GM12864 (cell line): ENCODE measurements around the gene PLPPR3.

ENCODE experiments used
- DNase-seq: peaks from one replicate; pipeline ENCODE4 v3.0.0-alpha.2; 2011; ENCODE audit warnings: low read depth
- H3K4me3 ChIP-seq: 2 replicates; pipeline ENCODE4 v1.5.1; 2011; ENCODE audit warnings: mild to moderate bottlenecking, low read depth, low read length, control low read depth
- TF ChIP-seq, protein P1 (sequence below): IDR thresholded peaks from 2 replicates; pipeline ENCODE4 v1.5.1; 2011; ENCODE audit warnings: low read depth, mild to moderate bottlenecking, moderate library complexity, low read length, control low read depth, inconsistent platforms; ENCODE audit errors: missing control alignments

PLPPR3 gene

DNA sequence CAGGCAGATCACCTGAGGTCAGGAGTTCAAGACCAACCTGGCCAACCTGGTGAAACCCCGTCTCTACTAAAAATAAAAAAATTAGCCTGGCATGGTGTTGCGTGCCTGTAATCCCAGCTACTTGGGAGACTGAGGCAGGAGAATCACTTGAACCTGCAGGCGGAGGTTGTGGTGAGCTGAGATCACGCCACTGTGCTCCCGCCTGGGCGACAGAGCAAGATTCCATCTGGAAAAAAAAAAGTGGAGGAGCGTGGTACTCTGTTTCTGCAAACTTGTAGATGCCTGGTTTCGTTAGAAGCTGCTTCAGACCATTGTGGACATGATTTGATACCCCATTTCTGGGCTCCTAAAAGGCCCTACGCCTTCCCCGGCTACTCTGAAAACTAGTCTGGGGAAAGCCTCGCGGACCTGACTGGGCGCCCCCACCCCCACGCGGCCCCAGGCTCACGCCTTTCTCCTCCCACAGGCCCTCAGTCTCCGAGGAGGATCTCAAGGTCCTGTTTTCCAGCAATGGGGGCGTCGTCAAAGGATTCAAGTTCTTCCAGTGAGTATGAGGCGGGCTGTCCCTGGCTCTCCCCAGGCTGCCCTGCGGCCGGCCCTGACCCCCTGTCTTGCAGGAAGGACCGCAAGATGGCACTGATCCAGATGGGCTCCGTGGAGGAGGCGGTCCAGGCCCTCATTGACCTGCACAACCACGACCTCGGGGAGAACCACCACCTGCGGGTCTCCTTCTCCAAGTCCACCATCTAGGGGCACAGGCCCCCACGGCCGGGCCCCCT is 11.5 kb downstream of the PLPPR3 start:
- TF ChIP-seq, protein P1, sequence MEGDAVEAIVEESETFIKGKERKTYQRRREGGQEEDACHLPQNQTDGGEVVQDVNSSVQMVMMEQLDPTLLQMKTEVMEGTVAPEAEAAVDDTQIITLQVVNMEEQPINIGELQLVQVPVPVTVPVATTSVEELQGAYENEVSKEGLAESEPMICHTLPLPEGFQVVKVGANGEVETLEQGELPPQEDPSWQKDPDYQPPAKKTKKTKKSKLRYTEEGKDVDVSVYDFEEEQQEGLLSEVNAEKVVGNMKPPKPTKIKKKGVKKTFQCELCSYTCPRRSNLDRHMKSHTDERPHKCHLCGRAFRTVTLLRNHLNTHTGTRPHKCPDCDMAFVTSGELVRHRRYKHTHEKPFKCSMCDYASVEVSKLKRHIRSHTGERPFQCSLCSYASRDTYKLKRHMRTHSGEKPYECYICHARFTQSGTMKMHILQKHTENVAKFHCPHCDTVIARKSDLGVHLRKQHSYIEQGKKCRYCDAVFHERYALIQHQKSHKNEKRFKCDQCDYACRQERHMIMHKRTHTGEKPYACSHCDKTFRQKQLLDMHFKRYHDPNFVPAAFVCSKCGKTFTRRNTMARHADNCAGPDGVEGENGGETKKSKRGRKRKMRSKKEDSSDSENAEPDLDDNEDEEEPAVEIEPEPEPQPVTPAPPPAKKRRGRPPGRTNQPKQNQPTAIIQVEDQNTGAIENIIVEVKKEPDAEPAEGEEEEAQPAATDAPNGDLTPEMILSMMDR = no peak
- no peak overlapping the region for H3K4me3 ChIP-seq
- no peak for DNase-seq

DNA sequence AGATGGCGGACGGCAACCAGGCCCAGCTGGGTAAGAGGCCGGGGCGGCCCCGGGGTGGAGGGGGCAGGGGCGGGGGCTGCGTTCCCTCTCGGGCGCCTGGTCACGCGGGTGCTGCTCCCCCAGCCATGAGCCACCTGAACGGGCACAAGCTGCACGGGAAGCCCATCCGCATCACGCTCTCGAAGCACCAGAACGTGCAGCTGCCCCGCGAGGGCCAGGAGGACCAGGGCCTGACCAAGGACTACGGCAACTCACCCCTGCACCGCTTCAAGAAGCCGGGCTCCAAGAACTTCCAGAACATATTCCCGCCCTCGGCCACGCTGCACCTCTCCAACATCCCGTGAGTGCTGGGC is 13.4 kb downstream of the PLPPR3 start:
- TF ChIP-seq, protein P1 = no peak
- no peak for DNase-seq
- H3K4me3 ChIP-seq = no peak overlapping the region

DNA sequence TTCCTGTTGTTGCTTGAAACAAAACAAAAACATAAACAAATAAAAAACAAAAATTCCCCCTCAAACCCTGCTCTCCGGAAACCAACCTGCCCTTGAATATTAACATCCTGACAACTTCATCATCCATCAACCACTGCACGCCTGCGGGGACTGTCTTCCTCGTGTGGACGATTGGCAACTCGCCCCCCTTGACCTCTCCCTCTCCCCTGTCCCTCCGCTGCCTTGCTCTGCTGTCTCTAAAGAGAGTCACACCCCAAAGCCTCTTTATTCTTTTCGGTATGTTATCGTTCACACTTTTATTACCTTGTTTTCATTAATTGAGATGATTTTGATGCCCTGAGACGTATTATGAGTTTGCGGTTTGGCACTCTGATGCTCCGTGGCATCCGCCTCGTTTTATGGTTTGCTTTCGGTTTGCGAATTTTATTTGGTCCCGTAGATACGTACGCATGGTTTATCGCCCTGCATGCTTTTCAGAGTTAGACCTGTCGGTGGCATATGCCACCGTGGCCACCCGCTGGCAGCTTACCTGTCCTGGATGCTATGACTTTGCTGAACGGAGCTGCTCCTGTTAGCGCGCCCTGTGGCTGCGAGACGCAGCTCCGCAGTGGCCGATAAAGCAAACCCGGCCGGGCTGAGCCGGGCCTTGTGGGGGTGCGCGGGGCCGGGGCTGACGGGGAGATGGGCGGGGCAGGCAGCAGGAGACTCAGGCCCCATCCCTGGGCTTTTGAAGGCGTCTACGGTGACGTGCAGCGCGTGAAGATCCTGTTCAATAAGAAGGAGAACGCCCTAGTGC is 13.9 kb downstream of the PLPPR3 start:
- TF ChIP-seq, protein P1 = no peak
- no peak overlapping the region for H3K4me3 ChIP-seq
- no peak for DNase-seq

DNA sequence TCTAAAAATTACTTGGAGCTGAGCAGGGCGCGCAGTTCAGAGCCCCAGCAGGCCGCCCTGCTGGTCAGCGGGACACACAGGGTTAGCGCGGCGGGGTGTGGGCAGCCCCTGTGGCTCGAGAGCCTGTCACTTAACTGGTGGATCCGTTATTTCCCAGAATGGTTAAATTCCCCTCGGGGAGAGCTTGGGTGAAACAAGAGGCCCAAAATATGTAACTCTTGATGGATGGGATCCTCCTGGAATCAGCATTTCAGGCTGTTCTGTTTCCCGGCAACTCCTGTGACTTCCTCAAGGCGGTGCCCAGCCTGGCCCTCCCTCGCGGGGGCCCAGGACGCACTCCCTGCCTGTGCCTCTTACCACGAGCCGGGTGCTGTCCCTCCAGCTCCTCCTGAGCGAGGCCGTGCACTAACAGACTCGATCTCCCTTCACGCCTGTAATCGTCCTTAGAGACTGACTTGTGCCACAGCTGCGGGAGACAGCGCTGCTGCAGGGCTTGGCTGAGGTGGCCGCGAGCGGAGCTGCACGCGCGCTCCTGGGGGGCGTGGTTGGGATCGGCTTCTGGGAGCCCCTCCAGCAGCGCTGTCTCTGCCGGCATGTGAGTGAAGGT is 14.8 kb downstream of the PLPPR3 start:
- TF ChIP-seq, protein P1 = no peak
- no peak for DNase-seq
- no peak overlapping the region for H3K4me3 ChIP-seq

DNA sequence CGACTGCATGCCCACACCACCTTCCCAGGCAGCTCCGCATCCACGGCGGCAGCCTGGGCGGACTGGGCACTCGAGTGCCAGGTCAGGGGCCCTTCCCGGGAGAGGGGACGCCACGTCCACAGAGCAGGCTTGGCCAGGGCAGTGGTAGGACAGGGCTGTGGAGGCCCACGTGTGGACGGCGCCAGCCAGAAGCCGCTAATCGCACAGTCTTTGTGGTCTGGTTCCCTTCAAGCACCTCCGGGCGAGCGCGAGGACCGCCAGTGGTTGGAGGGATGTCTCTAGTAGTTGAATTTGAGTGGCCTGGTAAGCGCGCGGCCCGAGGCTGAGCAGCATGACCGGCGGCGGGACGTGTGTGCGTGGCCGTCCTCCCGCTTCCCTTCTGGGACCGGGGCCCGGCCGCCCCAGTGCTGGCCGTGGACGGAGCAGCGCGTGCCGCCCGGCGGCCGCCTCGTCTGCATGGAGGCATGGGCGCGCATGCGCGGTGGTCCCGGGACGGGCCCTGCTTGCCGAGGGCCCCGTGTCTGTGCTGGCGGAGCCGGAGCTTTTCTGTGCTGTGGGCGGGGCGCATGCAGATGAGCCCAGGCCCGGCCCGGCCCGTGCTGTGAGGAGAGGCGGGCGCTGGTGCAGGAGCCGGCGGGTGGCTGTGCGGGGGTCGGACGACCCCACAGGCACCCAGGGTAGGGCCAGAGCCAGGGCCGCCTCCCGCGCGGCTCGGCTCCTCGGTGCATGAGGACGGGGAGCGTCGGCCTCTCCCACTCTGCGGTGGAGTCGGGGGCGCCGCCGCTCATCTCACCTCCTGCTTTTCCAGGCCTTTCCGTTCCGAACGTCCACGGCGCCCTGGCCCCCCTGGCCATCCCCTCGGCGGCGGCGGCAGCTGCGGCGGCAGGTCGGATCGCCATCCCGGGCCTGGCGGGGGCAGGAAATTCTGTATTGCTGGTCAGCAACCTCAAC is 15.9 kb downstream of the PLPPR3 start:
- no peak overlapping the region for H3K4me3 ChIP-seq
- no peak for DNase-seq
- TF ChIP-seq, protein P1 = no peak

DNA sequence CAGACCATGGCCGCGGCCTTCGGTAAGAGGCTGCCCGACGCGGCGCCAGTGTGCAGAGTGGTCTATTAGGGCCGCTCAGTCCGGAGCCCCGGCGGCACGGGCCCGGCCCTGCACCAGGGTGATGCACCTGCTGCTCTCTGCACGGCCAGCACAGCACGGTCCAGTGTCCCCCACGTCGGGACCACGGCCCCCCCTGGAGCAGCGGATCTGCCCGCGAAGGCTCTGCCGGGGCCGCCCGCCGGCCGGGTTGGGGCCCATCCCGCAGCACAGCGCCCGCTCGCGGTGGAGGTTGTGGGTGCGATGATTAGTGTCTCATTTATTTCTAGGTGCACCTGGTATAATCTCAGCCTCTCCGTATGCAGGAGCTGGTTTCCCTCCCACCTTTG is 16.6 kb downstream of the PLPPR3 start:
- TF ChIP-seq, protein P1 = no peak
- DNase-seq = no peak
- no peak overlapping the region for H3K4me3 ChIP-seq
